OCI-LY1 (cell line): Measurements from ENCODE around the gene KLHDC8A.

Source experiments
- EZH2 ChIP-seq: fragments of 200-600 bp; sonication (generic), shearing (Covaris generic); IDR thresholded peaks from 2 replicates; pipeline ENCODE4 v1.8.0; 2017; ENCODE audit warnings: borderline replicate concordance, mixed run types, mild to moderate bottlenecking, antibody characterized with exemption, low read length, moderate library complexity, mixed read lengths
- TF ChIP-seq, protein P1 (sequence below): fragments of 200-600 bp; sonication (generic), shearing (Covaris generic); IDR thresholded peaks from 2 replicates; pipeline ENCODE4 v1.5.1; 2017; ENCODE audit warnings: mild to moderate bottlenecking, antibody characterized with exemption, low read length, moderate library complexity, mixed read lengths

GRCh38 chr1:205329719-205330118 is 27.0 kb downstream of the KLHDC8A start:
- TF ChIP-seq, protein P1, sequence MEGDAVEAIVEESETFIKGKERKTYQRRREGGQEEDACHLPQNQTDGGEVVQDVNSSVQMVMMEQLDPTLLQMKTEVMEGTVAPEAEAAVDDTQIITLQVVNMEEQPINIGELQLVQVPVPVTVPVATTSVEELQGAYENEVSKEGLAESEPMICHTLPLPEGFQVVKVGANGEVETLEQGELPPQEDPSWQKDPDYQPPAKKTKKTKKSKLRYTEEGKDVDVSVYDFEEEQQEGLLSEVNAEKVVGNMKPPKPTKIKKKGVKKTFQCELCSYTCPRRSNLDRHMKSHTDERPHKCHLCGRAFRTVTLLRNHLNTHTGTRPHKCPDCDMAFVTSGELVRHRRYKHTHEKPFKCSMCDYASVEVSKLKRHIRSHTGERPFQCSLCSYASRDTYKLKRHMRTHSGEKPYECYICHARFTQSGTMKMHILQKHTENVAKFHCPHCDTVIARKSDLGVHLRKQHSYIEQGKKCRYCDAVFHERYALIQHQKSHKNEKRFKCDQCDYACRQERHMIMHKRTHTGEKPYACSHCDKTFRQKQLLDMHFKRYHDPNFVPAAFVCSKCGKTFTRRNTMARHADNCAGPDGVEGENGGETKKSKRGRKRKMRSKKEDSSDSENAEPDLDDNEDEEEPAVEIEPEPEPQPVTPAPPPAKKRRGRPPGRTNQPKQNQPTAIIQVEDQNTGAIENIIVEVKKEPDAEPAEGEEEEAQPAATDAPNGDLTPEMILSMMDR, result no peak
- TF ChIP-seq EZH2, result no peak
